Right kidney (tissue), 1 donor: ENCODE results near the gene MS4A12.
"Not testable (repeated sequence)": the region's sequence is repeated elsewhere in the genome, so short reads cannot be mapped to it uniquely, and the experiment has no call there.

Experiments
- DNase-seq: peaks from one replicate; pipeline ENCODE4 v3.0.0-alpha.2; 2016

The MS4A12 gene

GRCh38 chr11:60512651-60513225 lies 20.2 kb downstream of the MS4A12 start:
- no peak for DNase-seq

DNA sequence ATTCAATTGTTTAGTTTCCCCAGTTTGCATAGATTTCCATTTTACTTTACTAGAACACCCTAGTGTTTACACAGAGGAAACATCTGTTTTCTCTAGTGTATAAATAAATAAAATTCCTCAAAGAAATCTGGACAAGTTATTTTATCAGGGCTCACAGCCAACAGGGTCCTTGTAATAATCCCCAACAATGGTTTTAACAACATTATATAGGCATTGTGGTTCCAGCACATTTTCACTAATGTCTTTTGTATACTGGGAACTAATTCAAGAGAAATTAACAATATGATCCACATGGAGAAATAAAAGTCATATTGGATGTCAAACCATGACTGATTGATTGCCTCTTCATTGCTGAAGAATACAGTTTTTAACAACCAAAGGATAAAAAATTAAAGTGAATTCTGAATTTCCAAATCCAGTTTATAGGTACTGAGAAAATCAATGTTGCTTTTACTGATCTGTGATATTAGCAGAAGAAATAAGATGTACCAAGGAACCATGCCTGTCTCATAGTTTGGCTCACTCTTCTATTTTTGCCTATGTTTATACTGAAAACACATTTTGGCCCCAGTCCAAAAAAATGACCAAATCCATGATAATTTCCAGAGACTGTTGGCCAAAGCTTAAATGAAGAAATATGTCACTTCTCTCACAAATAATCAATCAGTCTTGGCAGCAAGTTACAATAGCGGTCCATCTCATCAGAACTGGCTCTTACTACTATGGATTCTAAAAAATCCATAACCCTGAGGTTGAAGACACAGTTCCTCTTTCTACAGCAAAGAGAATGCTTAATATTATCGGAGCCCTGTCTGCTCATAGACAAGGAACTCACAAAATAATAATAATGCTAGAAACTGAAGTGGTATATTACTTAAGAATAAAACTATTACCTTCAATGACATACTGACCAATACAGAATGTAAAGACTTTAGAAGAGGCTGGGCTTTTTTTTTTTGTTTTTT lies 21.2 kb downstream of the MS4A12 start:
- no peak for DNase-seq

DNA sequence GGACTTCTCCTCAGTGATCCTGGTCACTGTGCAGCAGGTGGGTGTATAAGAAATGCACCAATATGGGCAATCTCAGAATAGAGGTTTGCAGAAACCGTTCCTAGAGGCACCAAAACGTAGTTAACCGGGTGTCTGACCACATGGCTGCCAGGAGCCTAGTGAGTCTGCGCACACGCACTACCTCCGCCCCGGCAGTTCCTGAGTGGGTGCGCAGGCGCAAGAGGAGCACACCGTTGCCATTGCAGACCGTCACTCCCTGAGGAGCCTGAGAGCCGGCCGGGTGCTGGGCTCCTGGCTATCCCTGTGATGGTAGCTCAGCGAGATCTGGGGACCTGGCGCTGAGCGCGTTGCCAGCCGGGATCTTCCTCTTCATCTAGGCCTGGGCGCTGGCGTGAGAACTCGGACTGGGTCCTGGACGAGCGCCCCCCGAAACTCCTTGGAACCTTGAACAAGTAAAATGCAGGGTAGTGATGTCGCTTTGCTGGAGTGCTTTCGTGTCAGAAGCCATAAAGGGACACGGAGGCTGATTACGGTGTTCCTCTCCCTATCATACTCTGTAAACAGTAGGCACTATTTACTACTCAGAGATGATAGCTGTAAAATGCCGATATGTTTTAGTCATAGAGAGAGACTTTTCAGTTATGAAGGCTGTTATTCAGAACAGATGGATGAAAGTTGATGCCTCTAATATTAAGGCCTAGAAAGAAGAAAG lies 22.7 kb downstream of the MS4A12 start, which contains the start of gene MS4A13:
Gene MS4A13 (plus strand): TSS at position 249 of the 712 bp plus-strand sequence. CDS start 2,692 bp downstream, outside the sequence.
- DNase-seq, result no peak

DNA sequence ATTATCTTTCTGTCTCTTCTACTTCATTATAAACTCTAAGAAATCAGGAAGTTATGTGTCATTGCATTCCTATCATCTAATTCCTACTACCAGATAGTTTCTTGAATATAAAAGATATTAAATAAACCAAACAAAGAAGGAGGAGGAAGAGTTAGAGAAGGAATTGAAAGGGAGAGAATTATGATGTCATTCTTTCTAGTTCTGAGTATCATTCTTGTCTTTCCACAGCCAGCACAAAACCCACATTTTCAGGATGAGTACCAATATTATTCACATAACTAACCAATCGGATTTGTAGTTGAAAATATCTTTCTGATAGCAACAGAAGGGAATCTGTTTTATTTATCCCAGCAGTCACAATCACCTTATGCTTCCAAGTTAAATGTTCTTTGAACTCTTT lies 35.9 kb downstream of the MS4A12 start:
- no peak for DNase-seq

GRCh38 chr11:60528934-60529333 lies 36.4 kb downstream of the MS4A12 start:
- no peak for DNase-seq

DNA sequence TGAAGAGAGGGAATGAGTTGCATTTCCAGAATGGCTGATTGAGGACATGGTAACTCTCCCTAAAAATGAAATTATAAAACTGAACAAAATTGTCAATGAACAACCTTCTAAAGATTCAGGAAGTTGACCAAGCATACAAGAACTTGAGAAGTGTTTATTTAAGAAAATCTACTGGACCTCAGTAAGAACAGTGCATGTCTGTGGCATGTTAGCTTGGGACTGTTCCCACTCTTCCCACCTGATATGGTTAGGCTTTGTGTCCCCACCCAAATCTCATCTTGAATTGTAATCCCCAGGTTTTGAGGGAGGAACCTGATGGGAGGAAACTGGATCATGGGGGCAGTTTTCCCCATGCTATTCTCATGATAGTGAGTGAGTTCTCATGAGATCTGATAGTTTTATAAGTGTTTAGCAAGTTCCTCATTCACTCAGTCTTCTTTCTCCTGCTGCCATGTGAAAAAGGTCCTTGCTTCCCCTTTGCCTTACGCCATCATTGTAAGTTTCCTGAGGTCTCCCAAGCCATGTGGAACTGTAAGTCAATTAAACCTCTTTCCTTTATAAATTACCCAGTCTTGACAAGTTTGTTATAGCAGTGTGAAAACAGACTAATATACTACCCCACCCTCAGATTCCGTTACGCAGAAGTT lies 38.0 kb downstream of the MS4A12 start:
- no peak for DNase-seq

DNA sequence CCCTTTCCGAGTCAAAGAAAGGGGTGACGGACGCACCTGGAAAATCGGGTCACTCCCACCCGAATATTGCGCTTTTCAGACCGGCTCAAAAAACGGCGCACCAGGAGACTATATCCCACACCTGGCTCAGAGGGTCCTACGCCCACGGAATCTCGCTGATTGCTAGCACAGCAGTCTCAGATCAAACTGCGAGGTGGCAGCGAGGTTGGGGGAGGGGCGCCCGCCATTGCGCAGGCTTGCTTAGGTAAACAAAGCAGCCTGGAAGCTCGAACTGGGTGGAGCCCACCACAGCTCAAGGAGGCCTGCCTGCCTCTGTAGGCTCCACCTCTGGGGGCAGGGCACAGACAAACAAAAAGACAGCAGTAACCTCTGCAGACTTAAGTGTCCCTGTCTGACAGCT lies 39.8 kb downstream of the MS4A12 start:
- DNase-seq, result not testable (repeated sequence)

- DNase-seq, result not testable (repeated sequence)
Measured at GRCh38 chr11:60538627-60539026, 46.0 kb downstream of the MS4A12 start.

DNA sequence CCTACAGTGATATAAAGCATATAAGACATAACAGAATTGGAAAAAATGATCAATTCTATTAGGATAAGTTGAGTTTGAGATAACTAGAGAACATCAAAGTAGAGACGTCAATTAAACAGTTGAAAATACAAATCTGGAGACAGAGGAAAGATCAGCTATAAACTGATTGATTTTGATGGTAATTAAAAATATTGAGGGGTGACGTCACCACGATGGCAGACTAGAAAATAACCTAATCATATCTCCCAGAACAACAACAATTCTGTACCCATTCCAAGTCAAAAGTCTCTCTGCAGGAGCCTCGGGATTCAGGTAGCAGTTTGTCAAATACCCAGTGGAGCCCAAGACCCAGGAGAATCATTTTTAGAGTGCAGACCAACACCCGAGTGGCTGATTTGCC lies 51.5 kb downstream of the MS4A12 start:
- no peak for DNase-seq
